Measurements from ENCODE around the gene FGFR3.

GRCh38 chr4:1794809-1795298 lies 1.8 kb downstream of the FGFR3 start:
- TF ChIP-seq CTCF (IDR thresholded peaks at IDR 0.05; ENCODE audit: low read depth, low read length): no peak
- no peak for TF ChIP-seq POLR2A (IDR thresholded peaks at IDR 0.05; ENCODE audit: extremely low read depth, insufficient read length)
- TF ChIP-seq MYC (IDR thresholded peaks at IDR 0.05; ENCODE audit: low read depth, low read length): no peak
- TF ChIP-seq MAX (IDR thresholded peaks at IDR 0.05; ENCODE audit: low read depth, low read length): no peak

Measured in NB4 (cell line).